ENCODE results near the gene DYSF. TPM values are rescaled to one million over a fixed set of nuclear protein-coding genes. Genes with fewer than 3 reads are reported as not detected.

The DYSF gene
- total RNA-seq, 2 experiments from 2014 or later = not detected

GRCh38 chr2:71599038-71599437, 145.7 kb downstream of the DYSF start:
- BruUV-seq (replicated peaks) = no TSS peak
- POLR2A ChIA-PET = no interaction called here
- no peaks in the 10 kb centered on the region for H3K9me3 ChIP-seq (ENCODE audit: low read length)
- no peaks in the 10 kb centered on the region for H3K79me2 ChIP-seq (ENCODE audit: insufficient read depth, low read depth, low read length)
- no peak overlapping the region for H3K4me3 ChIP-seq (ENCODE audit: low read depth, low read length, poor library complexity, severe bottlenecking)
- no peaks in the 10 kb centered on the region for H3K36me3 ChIP-seq (ENCODE audit: insufficient read depth, low read length)
- CTCF ChIA-PET (ENCODE audit: unreplicated experiment) = no interaction called here
- no peaks in the 10 kb centered on the region for H3K9me2 ChIP-seq (ENCODE audit: insufficient read depth, low read length)
- no peak for DNase-seq (ENCODE audit: low spot score)
- intact Hi-C loops (cut with micrococcal nuclease; ENCODE audit: unreplicated experiment) = no loop called here
- no peak overlapping the region for H2AFZ ChIP-seq (ENCODE audit: low read length)
- TF ChIP-seq CTCF (conservative IDR thresholded peaks at IDR 0.05; ENCODE audit: low read length) = no peak
- TF ChIP-seq EZH2phosphoT487 (IDR thresholded peaks at IDR 0.05; ENCODE audit: borderline replicate concordance, low read depth, low read length) = no peak
- no peaks in the 10 kb centered on the region for H4K20me1 ChIP-seq (ENCODE audit: insufficient read depth, low read length)
- H3K4me1 ChIP-seq (ENCODE audit: insufficient read depth, low read length, poor library complexity, severe bottlenecking) = no peaks in the 10 kb centered on the region
- no peak overlapping the region for H3K27ac ChIP-seq (ENCODE audit: low read depth, low read length, poor library complexity, severe bottlenecking)
- H3K4me2 ChIP-seq (ENCODE audit: low read length) = no peak overlapping the region

- TF ChIP-seq CTCF (conservative IDR thresholded peaks at IDR 0.05; ENCODE audit: low read length) (no peak), EZH2phosphoT487 (IDR thresholded peaks at IDR 0.05; ENCODE audit: borderline replicate concordance, low read depth, low read length) (no peak)
- intact Hi-C loops (cut with micrococcal nuclease; ENCODE audit: unreplicated experiment) = no loop called here
- ChIA-PET POLR2A (no interaction called here), CTCF (ENCODE audit: unreplicated experiment) (no interaction called here)
- H3K4me3 ChIP-seq (ENCODE audit: low read depth, low read length, poor library complexity, severe bottlenecking) = no peak overlapping the region
- no peak for DNase-seq (ENCODE audit: low spot score)
- H3K4me1 ChIP-seq (ENCODE audit: insufficient read depth, low read length, poor library complexity, severe bottlenecking) = no peaks in the 10 kb centered on the region
- H3K4me2 ChIP-seq (ENCODE audit: low read length) = no peak overlapping the region
- no peaks in the 10 kb centered on the region for H3K79me2 ChIP-seq (ENCODE audit: insufficient read depth, low read depth, low read length)
- H2AFZ ChIP-seq (ENCODE audit: low read length) = no peak overlapping the region
- BruUV-seq (replicated peaks) = no TSS peak
- H3K36me3 ChIP-seq (ENCODE audit: insufficient read depth, low read length) = no peaks in the 10 kb centered on the region
- H4K20me1 ChIP-seq (ENCODE audit: insufficient read depth, low read length) = no peaks in the 10 kb centered on the region
- H3K27ac ChIP-seq (ENCODE audit: low read depth, low read length, poor library complexity, severe bottlenecking) = no peak overlapping the region
- no peaks in the 10 kb centered on the region for H3K9me3 ChIP-seq (ENCODE audit: low read length)
- H3K9me2 ChIP-seq (ENCODE audit: insufficient read depth, low read length) = no peaks in the 10 kb centered on the region
Measured at GRCh38 chr2:71599646-71600236, 146.4 kb downstream of the DYSF start.

- H3K4me2 ChIP-seq (ENCODE audit: low read length) = no peak overlapping the region
- ChIA-PET POLR2A (no interaction called here), CTCF (ENCODE audit: unreplicated experiment) (no interaction called here)
- no peak for DNase-seq (ENCODE audit: low spot score)
- no peak overlapping the region for H2AFZ ChIP-seq (ENCODE audit: low read length)
- H3K79me2 ChIP-seq (ENCODE audit: insufficient read depth, low read depth, low read length) = no peaks in the 10 kb centered on the region
- no peaks in the 10 kb centered on the region for H3K4me1 ChIP-seq (ENCODE audit: insufficient read depth, low read length, poor library complexity, severe bottlenecking)
- intact Hi-C loops (cut with micrococcal nuclease; ENCODE audit: unreplicated experiment) = no loop called here
- no peak overlapping the region for H3K27ac ChIP-seq (ENCODE audit: low read depth, low read length, poor library complexity, severe bottlenecking)
- no peak overlapping the region for H3K4me3 ChIP-seq (ENCODE audit: low read depth, low read length, poor library complexity, severe bottlenecking)
- TF ChIP-seq EZH2phosphoT487 (IDR thresholded peaks at IDR 0.05; ENCODE audit: borderline replicate concordance, low read depth, low read length) = no peak
- no peak for TF ChIP-seq CTCF (conservative IDR thresholded peaks at IDR 0.05; ENCODE audit: low read length)
- no peaks in the 10 kb centered on the region for H3K9me2 ChIP-seq (ENCODE audit: insufficient read depth, low read length)
- no peaks in the 10 kb centered on the region for H3K36me3 ChIP-seq (ENCODE audit: insufficient read depth, low read length)
- no peaks in the 10 kb centered on the region for H3K9me3 ChIP-seq (ENCODE audit: low read length)
- BruUV-seq (replicated peaks) = no TSS peak
- H4K20me1 ChIP-seq (ENCODE audit: insufficient read depth, low read length) = no peaks in the 10 kb centered on the region
Measured at GRCh38 chr2:71600555-71600954, 147.2 kb downstream of the DYSF start.
